ENCODE measurements around the gene TSPAN18.

GRCh38 chr11:44816761-44817160 is 90.0 kb downstream of the TSPAN18 start:
- no peak for TF ChIP-seq CTCF (conservative IDR thresholded peaks at IDR 0.05; ENCODE audit: low read depth, low read length)
- TF ChIP-seq EZH2 (IDR thresholded peaks at IDR 0.05; ENCODE audit: borderline replicate concordance, low read depth, low read length, poor library complexity, severe bottlenecking): no peak

Data from A673 (cell line).